Activated naive CD8-positive, alpha-beta T cell treated with anti-CD3 and anti-CD28 coated beads, Interleukin-2, amount 50 U/mL, for 24 hours (primary cell): ENCODE results near the gene FAT1.

ENCODE experiments used
- ATAC-seq: fragments of 150-1000 bp; cut with Tn5 transposase; one replicate; pipeline ENCODE4 v1.10.0; 2021
- DNase-seq: peaks from one replicate; pipeline ENCODE4 v3.0.0; 2021
- H3K27ac Mint-ChIP-seq: one replicate; pipeline ENCODE4 v1.8.0; 2021; ENCODE audit warnings: mild to moderate bottlenecking, mixed read lengths
- H3K27me3 Mint-ChIP-seq: one replicate; pipeline ENCODE4 v1.8.0; 2021; ENCODE audit warnings: mixed read lengths
- H3K36me3 Mint-ChIP-seq: one replicate; pipeline ENCODE4 v1.8.0; 2021; ENCODE audit warnings: low read depth, mixed read lengths
- H3K4me1 Mint-ChIP-seq: one replicate; pipeline ENCODE4 v1.8.0; 2021; ENCODE audit warnings: mixed read lengths
- H3K4me3 Mint-ChIP-seq: one replicate; pipeline ENCODE4 v1.8.0; 2021; ENCODE audit warnings: mild to moderate bottlenecking, moderate library complexity, mixed read lengths
- H3K9me3 Mint-ChIP-seq: one replicate; pipeline ENCODE4 v1.8.0; 2021; ENCODE audit warnings: mixed read lengths

The FAT1 gene

DNA sequence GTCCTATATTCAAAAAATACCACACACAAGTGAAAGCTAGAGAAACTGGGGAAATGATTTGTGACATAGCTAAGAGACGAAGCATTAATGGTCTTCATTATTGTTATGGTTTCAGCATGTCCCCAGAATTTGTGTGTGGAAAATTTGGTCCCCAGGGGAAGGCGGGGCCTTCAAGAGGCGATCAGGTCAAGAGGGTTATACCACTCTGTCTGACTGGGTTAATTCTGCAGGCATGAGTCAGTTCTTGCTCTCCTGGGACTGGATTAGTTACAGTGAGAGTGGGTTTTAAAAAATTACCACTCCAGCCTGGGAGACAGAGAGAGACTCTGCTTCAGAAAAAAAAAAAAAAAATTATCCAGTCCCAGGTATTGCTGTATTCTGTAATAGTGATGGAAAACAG, 166.2 kb downstream of the FAT1 start:
- Mint-ChIP-seq H3K4me1 (no peaks in the 10 kb centered on the region), H3K9me3 (peaks cover 9% of the 10 kb centered on the region), H3K27ac (no peak overlapping the region), H3K4me3 (no peak overlapping the region), H3K27me3 (peaks cover 14% of the 10 kb centered on the region), H3K36me3 (no peaks in the 10 kb centered on the region)
- DNase-seq (no peak), ATAC-seq (no peak)

DNA sequence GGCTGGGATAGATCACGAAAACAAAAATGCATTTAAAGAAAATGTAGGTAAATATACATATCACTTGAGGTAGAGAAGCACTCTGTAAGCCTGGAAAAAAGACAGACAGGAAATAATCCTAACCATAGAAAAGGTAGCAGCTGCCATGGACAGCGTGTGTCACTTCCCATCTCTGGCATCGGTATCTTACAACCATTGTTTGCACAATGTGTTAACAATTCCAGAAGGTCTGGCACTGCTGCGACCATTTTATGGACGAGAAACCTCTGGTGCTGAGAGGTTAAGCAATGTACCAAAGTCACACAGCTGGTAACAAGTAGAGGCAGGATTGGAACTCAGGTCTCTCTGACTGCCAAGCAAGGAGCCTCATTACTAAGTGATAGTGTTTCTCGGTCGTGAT, 166.6 kb downstream of the FAT1 start:
- H3K4me1 Mint-ChIP-seq: no peaks in the 10 kb centered on the region
- H3K9me3 Mint-ChIP-seq: peaks cover 9% of the 10 kb centered on the region
- DNase-seq: no peak
- no peak overlapping the region for H3K4me3 Mint-ChIP-seq
- no peak for ATAC-seq
- H3K27me3 Mint-ChIP-seq: peaks cover 16% of the 10 kb centered on the region
- no peaks in the 10 kb centered on the region for H3K36me3 Mint-ChIP-seq
- H3K27ac Mint-ChIP-seq: no peak overlapping the region

GRCh38 chr4:186554914-186555827, 168.5 kb downstream of the FAT1 start, which contains the start of gene MTNR1A:
Gene MTNR1A (minus strand): TSS chr4:186555567. CDS start chr4:186555365, 202 bp downstream.
- no peak for ATAC-seq

GRCh38 chr4:186554539-186554913, 169.1 kb downstream of the FAT1 start:
- DNase-seq (no peak), ATAC-seq (no peak)
- Mint-ChIP-seq H3K4me3 (no peak overlapping the region), H3K36me3 (no peaks in the 10 kb centered on the region), H3K27me3 (peaks cover 16% of the 10 kb centered on the region), H3K9me3 (peaks cover 4% of the 10 kb centered on the region), H3K27ac (no peak overlapping the region), H3K4me1 (no peaks in the 10 kb centered on the region)

More at GRCh38 chr4:186554914-186555827, 168.5 kb downstream of the FAT1 start, which contains the start of gene MTNR1A:
- Mint-ChIP-seq H3K27ac (no peak within 1 kb of the TSS), H3K4me3 (no peak within 1 kb of the TSS), H3K36me3 (no peaks in the 10 kb centered on the region), H3K4me1 (no peaks in the 10 kb centered on the region), H3K9me3 (peaks cover 5% of the 10 kb centered on the region), H3K27me3 (peaks cover 16% of the 10 kb centered on the region)
- no peak for DNase-seq

GRCh38 chr4:186553717-186554116, 169.9 kb downstream of the FAT1 start:
- Mint-ChIP-seq H3K36me3 (no peaks in the 10 kb centered on the region), H3K9me3 (peaks cover 4% of the 10 kb centered on the region), H3K4me1 (no peaks in the 10 kb centered on the region), H3K4me3 (no peak overlapping the region), H3K27me3 (peaks cover 16% of the 10 kb centered on the region), H3K27ac (no peak overlapping the region)
- no peak for ATAC-seq
- no peak for DNase-seq

DNA sequence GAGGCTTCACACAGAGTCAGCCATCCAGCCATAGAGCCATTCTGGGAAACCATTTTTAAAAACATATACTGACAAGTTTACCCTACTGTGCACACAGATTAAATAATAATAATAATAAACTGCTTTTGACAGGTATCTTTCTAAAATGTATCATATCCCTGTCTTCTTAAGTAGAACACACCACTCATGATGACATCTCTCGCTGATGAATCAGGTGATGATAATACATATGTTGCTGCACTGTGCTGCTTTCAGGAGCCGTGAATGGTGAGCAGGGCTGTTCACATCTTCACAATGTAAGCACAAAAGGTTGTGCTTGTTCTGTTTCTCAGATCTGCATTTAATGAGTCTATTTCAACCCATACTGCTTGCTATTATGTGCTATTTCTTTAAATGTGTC, 171.8 kb downstream of the FAT1 start:
- Mint-ChIP-seq H3K27me3 (peaks cover 16% of the 10 kb centered on the region), H3K9me3 (peaks cover 10% of the 10 kb centered on the region), H3K36me3 (no peaks in the 10 kb centered on the region), H3K27ac (no peak overlapping the region), H3K4me3 (no peak overlapping the region), H3K4me1 (no peaks in the 10 kb centered on the region)
- ATAC-seq: no peak
- no peak for DNase-seq

DNA sequence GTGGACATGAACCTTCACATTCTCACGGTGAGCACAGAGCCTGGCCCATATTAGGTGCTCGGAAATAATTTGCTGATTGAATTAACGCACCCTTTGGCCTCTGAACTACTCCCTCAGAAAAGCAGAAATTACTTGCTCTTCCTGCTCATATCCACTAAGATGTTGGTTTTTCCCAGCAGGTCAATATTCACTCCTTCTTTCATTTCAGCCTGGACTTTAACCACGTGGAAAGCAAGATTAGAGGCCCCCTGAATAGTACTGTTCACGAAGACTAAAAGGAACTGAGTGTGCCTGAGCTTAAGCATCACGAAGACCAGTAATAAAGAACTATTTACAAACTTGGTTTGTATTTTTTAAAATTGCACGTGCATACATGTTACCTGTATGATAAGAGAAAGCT, 178.2 kb downstream of the FAT1 start:
- Mint-ChIP-seq H3K27me3 (no peaks in the 10 kb centered on the region), H3K36me3 (no peaks in the 10 kb centered on the region), H3K9me3 (peaks cover 9% of the 10 kb centered on the region), H3K27ac (no peak overlapping the region), H3K4me1 (no peaks in the 10 kb centered on the region), H3K4me3 (no peak overlapping the region)
- DNase-seq: no peak
- no peak for ATAC-seq

GRCh38 chr4:186543206-186543605, 180.4 kb downstream of the FAT1 start:
- no peak for DNase-seq
- no peaks in the 10 kb centered on the region for H3K4me1 Mint-ChIP-seq
- no peak for ATAC-seq
- no peak overlapping the region for H3K27ac Mint-ChIP-seq
- no peak overlapping the region for H3K4me3 Mint-ChIP-seq
- no peaks in the 10 kb centered on the region for H3K36me3 Mint-ChIP-seq
- H3K9me3 Mint-ChIP-seq: peaks cover 14% of the 10 kb centered on the region
- no peaks in the 10 kb centered on the region for H3K27me3 Mint-ChIP-seq

- H3K27ac Mint-ChIP-seq: no peak overlapping the region
- peaks cover 9% of the 10 kb centered on the region for H3K9me3 Mint-ChIP-seq
- H3K27me3 Mint-ChIP-seq: no peaks in the 10 kb centered on the region
- ATAC-seq (no peak), DNase-seq (no peak)
- H3K4me1 Mint-ChIP-seq: no peaks in the 10 kb centered on the region
- no peaks in the 10 kb centered on the region for H3K36me3 Mint-ChIP-seq
- H3K4me3 Mint-ChIP-seq: no peak overlapping the region
Measured at GRCh38 chr4:186541801-186542200, 181.9 kb downstream of the FAT1 start.

DNA sequence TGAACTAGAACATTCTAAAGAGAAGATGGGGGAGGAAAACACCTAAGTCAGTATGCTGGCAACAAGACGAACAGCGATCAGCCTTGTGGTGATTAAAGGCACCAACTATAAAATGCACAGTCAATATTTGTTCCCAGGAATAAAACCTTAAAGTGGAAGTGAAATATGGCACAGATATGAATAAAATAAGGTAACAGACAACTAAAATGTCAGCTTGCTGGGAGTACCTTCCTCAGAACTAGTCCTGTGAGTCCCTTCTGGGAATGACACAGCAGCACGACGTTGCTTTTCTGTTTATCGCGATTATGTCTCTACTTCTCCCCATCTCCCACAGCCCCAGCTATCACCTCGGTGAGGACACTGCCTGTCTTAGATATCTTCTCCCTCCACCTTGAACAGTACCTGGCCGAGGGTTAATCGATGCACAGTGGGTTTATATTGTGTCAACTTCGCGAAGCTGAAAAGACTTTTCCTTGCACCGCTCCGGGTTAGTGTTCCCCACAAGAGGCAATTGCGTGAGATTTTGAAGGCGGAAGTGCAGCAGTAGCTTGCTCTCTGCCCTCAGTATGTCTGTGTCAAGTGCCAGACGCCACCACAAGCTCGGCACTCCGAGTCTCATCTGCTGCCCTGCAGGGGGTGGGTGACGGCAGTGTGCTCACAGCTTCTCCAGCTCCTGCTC, 185.7 kb downstream of the FAT1 start:
- H3K27ac Mint-ChIP-seq: no peak overlapping the region
- no peak for DNase-seq

More for the DNA sequence above, 185.7 kb downstream of the FAT1 start:
- no peak for ATAC-seq
- Mint-ChIP-seq H3K9me3 (peaks cover 9% of the 10 kb centered on the region), H3K4me1 (no peaks in the 10 kb centered on the region), H3K27me3 (no peaks in the 10 kb centered on the region), H3K4me3 (no peak overlapping the region), H3K36me3 (no peaks in the 10 kb centered on the region)
